HepG2 (cell line): ENCODE measurements around the gene FBXO2. TPM values are rescaled to one million over a fixed set of nuclear protein-coding genes. Genes with fewer than 3 reads are reported as not detected.

Experiments
- CTCF ChIP-seq: sonication (generic); formaldehyde crosslinking; IDR thresholded peaks from 2 replicates; pipeline ENCODE4 v1.5.0; 2020; ENCODE audit warnings: mild to moderate bottlenecking, missing genetic modification reagents, moderate library complexity
- HDAC1 ChIP-seq: sonication (generic); formaldehyde crosslinking; IDR thresholded peaks from 2 replicates; pipeline ENCODE4 v1.5.1; 2020; ENCODE audit warnings: mild to moderate bottlenecking, missing genetic modification reagents
- HOXA3 ChIP-seq: sonication (generic); formaldehyde crosslinking; IDR thresholded peaks from 2 replicates; pipeline ENCODE4 v1.5.0; 2020; ENCODE audit warnings: missing genetic modification reagents
- IRF2 ChIP-seq: IDR thresholded peaks from 2 replicates; pipeline ENCODE4 v1.6.1; 2018; ENCODE audit warnings: missing genetic modification reagents, missing compliant biosample characterization
- MTERF4 ChIP-seq: sonication (generic); formaldehyde crosslinking; IDR thresholded peaks from 2 replicates; pipeline ENCODE4 v1.8.0; 2023; ENCODE audit warnings: mild to moderate bottlenecking, missing genetic modification reagents
- RXRB ChIP-seq: IDR thresholded peaks from 2 replicates; pipeline ENCODE4 v1.6.1; 2016; ENCODE audit warnings: borderline replicate concordance, missing genetic modification reagents, missing compliant biosample characterization
- SIN3A ChIP-seq: IDR thresholded peaks from 2 replicates; pipeline ENCODE4 v1.6.1; 2011; ENCODE audit warnings: low read depth, mild to moderate bottlenecking, control low read depth, low read length, borderline replicate concordance
- TBX3 ChIP-seq: fragments of 450-650 bp; IDR thresholded peaks from 2 replicates; pipeline ENCODE4 v1.6.1; 2017; ENCODE audit warnings: antibody characterized with exemption, mild to moderate bottlenecking, inconsistent platforms, borderline replicate concordance
- THRA ChIP-seq: sonication (generic); formaldehyde crosslinking; IDR thresholded peaks from 2 replicates; pipeline ENCODE4 v1.4.0; 2020; ENCODE audit warnings: missing genetic modification reagents, borderline replicate concordance
- ZBTB20 ChIP-seq: sonication (generic); formaldehyde crosslinking; IDR thresholded peaks from 2 replicates; pipeline ENCODE4 v1.8.1; 2023; ENCODE audit warnings: missing genetic modification reagents, low read depth, mild to moderate bottlenecking, borderline replicate concordance
- ZNF329 ChIP-seq: sonication (generic); formaldehyde crosslinking; IDR thresholded peaks from 2 replicates; pipeline ENCODE4 v1.9.0; 2021; ENCODE audit warnings: low read depth, mild to moderate bottlenecking, missing genetic modification reagents
- ZNF407 ChIP-seq: sonication (generic); formaldehyde crosslinking; IDR thresholded peaks from one replicate; pipeline ENCODE4 v1.5.1; 2020; ENCODE audit warnings: mild to moderate bottlenecking, missing genetic modification reagents; ENCODE audit errors: not compliant biosample characterization
- ZNF639 ChIP-seq: conservative IDR thresholded peaks from 2 replicates; pipeline ENCODE4 v1.6.1; 2018; ENCODE audit warnings: missing genetic modification reagents
- ZNF709 ChIP-seq: sonication (generic); formaldehyde crosslinking; IDR thresholded peaks from 2 replicates; pipeline ENCODE4 v1.5.0; 2020; ENCODE audit warnings: mild to moderate bottlenecking, missing genetic modification reagents
- polyA plus RNA-seq, 8 experiments: library from polyadenylated mRNA; depleted of rRNA in 3 of 8; stranded (reverse) in 7 of 8; unstranded in 1 of 8; fragments of >200 nt; fragmentation: Illumina TruSeq in 4 of 8; extraction: Trizol in 4 of 8; gene quantifications; 2 replicates each; pipeline versions ENCODE4 v1.2.1 to v1.2.3, GENCODE V29; 2011 to 2016; ENCODE audit warnings: low read depth in 4 of 8, missing spikeins in 1 of 8, mixed read lengths in 1 of 8; ENCODE audit not compliant: insufficient read depth in 1 of 8
- total RNA-seq, 5 experiments: library from RNA; depleted of rRNA; stranded (reverse); fragments of >200 nt; fragmentation: Illumina TruSeq; extraction: Trizol; gene quantifications; 2 replicates each; pipeline ENCODE4 v1.2.3, GENCODE V29; 2016; ENCODE audit warnings: low read depth in 1 of 5

Gene FBXO2
- total and polyA plus RNA-seq, 2 of the 13 experiments (the other 11 are each of a cell fraction or from before 2014, with no cell fraction given): 79.3 to 112 TPM

GRCh38 chr1:11653861-11654136, 430 bp downstream of the FBXO2 start (continued):
- TF ChIP-seq ZNF639 (CRISPR knock-in tag) (no peak), RXRB (no peak), ZNF329 (CRISPR knock-in tag) (no peak), HDAC1 (CRISPR knock-in tag) (no peak), THRA (CRISPR knock-in tag) (no peak), TBX3 (no peak), MTERF4 (CRISPR knock-in tag) (peak; percentile 27; the same call in 1 of the 2 replicates), IRF2 (CRISPR knock-in tag) (no peak), ZNF407 (CRISPR knock-in tag) (no peak), ZNF709 (0 out of 2 replicates have a peak, but pooled peaks have one; percentile 52), HOXA3 (no peak), CTCF (CRISPR knock-in tag) (no peak), SIN3A (no peak), ZBTB20 (CRISPR knock-in tag) (no peak)
